ENCODE measurements around the gene SMG6. TPM values are rescaled to one million over a fixed set of nuclear protein-coding genes. Genes with fewer than 3 reads are reported as not detected.
A peak's percentile ranks its signal among the peaks of the same experiment; 100 is the strongest.

Gene SMG6
- total RNA-seq, 1 donor from 2014 or later: 9.2 TPM

- Histone ChIP-seq H3K4me3 (ENCODE audit: low read depth, low read length) (peak overlapping the region; percentile 66), H3K36me3 (ENCODE audit: control insufficient read depth, insufficient read depth, low read length) (no peaks in the 10 kb centered on the region), H3K27me3 (ENCODE audit: control insufficient read depth, insufficient read depth, low read length) (no peaks in the 10 kb centered on the region)
- TF ChIP-seq, protein P1, sequence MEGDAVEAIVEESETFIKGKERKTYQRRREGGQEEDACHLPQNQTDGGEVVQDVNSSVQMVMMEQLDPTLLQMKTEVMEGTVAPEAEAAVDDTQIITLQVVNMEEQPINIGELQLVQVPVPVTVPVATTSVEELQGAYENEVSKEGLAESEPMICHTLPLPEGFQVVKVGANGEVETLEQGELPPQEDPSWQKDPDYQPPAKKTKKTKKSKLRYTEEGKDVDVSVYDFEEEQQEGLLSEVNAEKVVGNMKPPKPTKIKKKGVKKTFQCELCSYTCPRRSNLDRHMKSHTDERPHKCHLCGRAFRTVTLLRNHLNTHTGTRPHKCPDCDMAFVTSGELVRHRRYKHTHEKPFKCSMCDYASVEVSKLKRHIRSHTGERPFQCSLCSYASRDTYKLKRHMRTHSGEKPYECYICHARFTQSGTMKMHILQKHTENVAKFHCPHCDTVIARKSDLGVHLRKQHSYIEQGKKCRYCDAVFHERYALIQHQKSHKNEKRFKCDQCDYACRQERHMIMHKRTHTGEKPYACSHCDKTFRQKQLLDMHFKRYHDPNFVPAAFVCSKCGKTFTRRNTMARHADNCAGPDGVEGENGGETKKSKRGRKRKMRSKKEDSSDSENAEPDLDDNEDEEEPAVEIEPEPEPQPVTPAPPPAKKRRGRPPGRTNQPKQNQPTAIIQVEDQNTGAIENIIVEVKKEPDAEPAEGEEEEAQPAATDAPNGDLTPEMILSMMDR (IDR thresholded peaks at IDR 0.05; ENCODE audit: insufficient read depth, low read length, severe bottlenecking): no peak
- FAIRE-seq (no peak), DNase-seq (ENCODE audit: low read depth) (no peak)
Measured at GRCh38 chr17:2051061-2051932, 252.3 kb downstream of the SMG6 start.

GRCh38 chr17:2050300-2051060, 253.1 kb downstream of the SMG6 start:
- Histone ChIP-seq H3K36me3 (ENCODE audit: control insufficient read depth, insufficient read depth, low read length) (no peaks in the 10 kb centered on the region), H3K27me3 (ENCODE audit: control insufficient read depth, insufficient read depth, low read length) (no peaks in the 10 kb centered on the region), H3K4me3 (ENCODE audit: low read depth, low read length) (peak overlapping the region; percentile 66)
- TF ChIP-seq, protein P1 (IDR thresholded peaks at IDR 0.05; ENCODE audit: insufficient read depth, low read length, severe bottlenecking): peak; percentile 7
- DNase-seq (ENCODE audit: low read depth): no peak
- FAIRE-seq: no peak

DNA sequence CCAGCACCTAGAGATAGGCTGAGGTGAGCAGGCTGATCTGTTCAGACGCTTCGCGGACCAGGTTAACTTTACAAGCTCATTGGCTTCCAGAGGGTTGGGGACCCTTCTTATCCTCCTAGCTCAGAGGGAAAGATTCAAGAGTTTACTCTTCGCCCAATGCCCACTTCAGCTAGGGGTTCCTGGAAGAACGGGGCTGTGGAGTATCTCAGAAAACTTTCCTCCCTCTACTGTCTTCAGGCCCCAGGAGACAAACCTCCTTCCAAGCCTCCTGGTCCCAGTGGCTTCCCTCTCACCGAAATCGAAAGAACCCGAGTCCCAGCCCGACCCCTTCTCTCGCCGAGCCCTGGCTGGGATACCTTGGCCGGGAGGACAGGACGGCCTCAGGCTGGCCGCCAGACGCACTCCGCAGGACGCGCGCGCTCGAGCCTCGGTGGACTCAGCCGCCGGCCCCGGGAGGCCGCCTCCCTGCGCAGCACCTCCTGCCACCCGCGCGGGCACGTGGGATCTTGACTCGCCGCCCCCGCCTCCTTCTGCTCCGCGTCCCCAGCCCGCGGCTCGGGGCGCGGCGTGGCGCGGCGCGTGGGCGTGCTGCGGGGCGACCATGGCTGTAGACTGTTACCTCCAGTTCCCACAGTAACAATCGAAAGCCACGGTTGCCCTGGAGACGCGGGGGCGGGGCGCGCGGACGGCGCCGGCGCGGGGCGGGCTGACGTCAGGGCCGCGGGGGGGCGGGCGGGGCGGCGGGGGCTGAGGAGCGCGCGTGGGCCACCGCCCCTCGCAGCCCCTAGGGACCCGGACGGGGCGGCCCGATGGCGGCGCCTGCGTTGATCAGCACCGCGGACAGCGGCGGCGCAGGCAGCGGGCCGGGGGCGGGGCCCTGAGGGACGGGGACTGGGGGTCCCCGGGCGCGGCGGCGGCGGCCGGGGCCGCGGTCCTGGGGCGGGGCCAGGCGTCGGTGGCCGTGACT, 254.0 kb downstream of the SMG6 start:
- peak; percentile 49 for DNase-seq (ENCODE audit: low read depth)
- H3K27me3 ChIP-seq (ENCODE audit: control insufficient read depth, insufficient read depth, low read length): no peaks in the 10 kb centered on the region
- peak overlapping the region; percentile 66 for H3K4me3 ChIP-seq (ENCODE audit: low read depth, low read length)
- FAIRE-seq: peak; percentile 13
- TF ChIP-seq, protein P1 (IDR thresholded peaks at IDR 0.05; ENCODE audit: insufficient read depth, low read length, severe bottlenecking): no peak
- H3K36me3 ChIP-seq (ENCODE audit: control insufficient read depth, insufficient read depth, low read length): peaks cover 2% of the 10 kb centered on the region

- TF ChIP-seq, protein P1 (IDR thresholded peaks at IDR 0.05; ENCODE audit: insufficient read depth, low read length, severe bottlenecking): no peak
- peaks cover 3% of the 10 kb centered on the region for H3K36me3 ChIP-seq (ENCODE audit: control insufficient read depth, insufficient read depth, low read length)
- DNase-seq (ENCODE audit: low read depth) (no peak), FAIRE-seq (no peak)
- peak overlapping the region; percentile 66 for H3K4me3 ChIP-seq (ENCODE audit: low read depth, low read length)
- H3K27me3 ChIP-seq (ENCODE audit: control insufficient read depth, insufficient read depth, low read length): no peaks in the 10 kb centered on the region
Measured at GRCh38 chr17:2048805-2049204, 254.8 kb downstream of the SMG6 start.

DNA sequence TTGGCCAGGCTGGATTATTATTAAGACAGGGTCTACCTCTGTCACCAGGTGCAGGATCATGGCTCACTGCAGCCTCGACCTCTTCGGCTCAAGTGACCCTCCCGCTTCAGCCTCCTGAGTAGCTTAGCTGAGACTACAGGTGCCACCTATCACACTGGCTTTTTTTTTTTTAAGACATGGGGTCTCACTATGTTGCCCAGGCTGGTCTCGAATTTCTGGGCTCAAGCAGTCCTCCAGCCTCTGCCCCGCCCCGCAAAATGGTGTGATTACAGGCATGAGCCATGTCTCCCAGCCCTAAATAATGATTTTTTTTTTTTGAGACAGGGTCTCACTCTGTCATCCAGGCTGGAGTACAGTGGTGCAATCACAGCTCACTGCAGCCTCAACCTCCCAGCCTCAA, 256.0 kb downstream of the SMG6 start:
- DNase-seq (ENCODE audit: low read depth) (no peak), FAIRE-seq (no peak)
- TF ChIP-seq, protein P1 (IDR thresholded peaks at IDR 0.05; ENCODE audit: insufficient read depth, low read length, severe bottlenecking): no peak
- H3K27me3 ChIP-seq (ENCODE audit: control insufficient read depth, insufficient read depth, low read length): no peaks in the 10 kb centered on the region
- peaks cover 10% of the 10 kb centered on the region for H3K36me3 ChIP-seq (ENCODE audit: control insufficient read depth, insufficient read depth, low read length)
- H3K4me3 ChIP-seq (ENCODE audit: low read depth, low read length): no peak overlapping the region

Data from bronchial epithelial cell (primary cell).